ENCODE measurements around the gene FOXS1. TPM values are rescaled to one million over a fixed set of nuclear protein-coding genes. Genes with fewer than 3 reads are reported as not detected.
"Not testable (repeated sequence)": the region's sequence is repeated elsewhere in the genome, so short reads cannot be mapped to it uniquely, and the experiment has no call there.

Gene FOXS1
- total RNA-seq, 5 donors from 2014 or later (not counting 1 experiment from before 2014, with no cell fraction given), result not detected

- H3K36me3 ChIP-seq (ENCODE audit: control insufficient read depth in 2 of 2, extremely low read depth in 1 of 2, insufficient read depth in 1 of 2, low read length in 1 of 2); H3K9me3 Mint-ChIP-seq; H3K27ac ChIP-seq (ENCODE audit: low read length); H3K4me1 Mint-ChIP-seq; H3K4me3 Mint-ChIP-seq; H3K36me3 Mint-ChIP-seq; H3K4me1 ChIP-seq (ENCODE audit: control insufficient read depth in 1 of 2, extremely low read depth in 1 of 2, insufficient read depth in 2 of 2, low read length in 2 of 2); H3K4me3 ChIP-seq (ENCODE audit: control insufficient read depth in 1 of 2, extremely low read depth in 1 of 2, low read length in 1 of 2); H3K27ac Mint-ChIP-seq; H3K9me3 ChIP-seq; DNase-seq; H3K27me3 Mint-ChIP-seq; ATAC-seq (replicated peaks in 1 of 4); POLR2A ChIA-PET: not testable (repeated sequence)
- WGBS (ENCODE audit: insufficient coverage), result 98% methylated on average over 7 of the region's 11 CpGs
- H3K27me3 ChIP-seq (replicated peaks in 1 of 2; ENCODE audit: control insufficient read depth in 2 of 2, extremely low read depth in 1 of 2, insufficient read depth in 2 of 2, low read length in 1 of 2), result peaks cover 0 to 13% of the 10 kb centered on the region in 2 experiments
- CTCF ChIA-PET, result interaction anchor here in 1 of 2 donors (0.7 kb wide), 1 partner anchor 1133 kb away, joined by 13 read pairs; no protein-coding TSS in a partner anchor
Measured at GRCh38 chr20:31828016-31828415, 17.4 kb downstream of the FOXS1 start.

GRCh38 chr20:31827059-31827458 lies 18.3 kb downstream of the FOXS1 start:
- H3K27ac Mint-ChIP-seq, result no peak overlapping the region
- H3K36me3 Mint-ChIP-seq, result no peaks in the 10 kb centered on the region
- no peaks in the 10 kb centered on the region for H3K9me3 Mint-ChIP-seq
- Histone ChIP-seq H3K4me3 (ENCODE audit: control insufficient read depth in 1 of 2, extremely low read depth in 1 of 2, low read length in 1 of 2) (no peak overlapping the region), H3K27ac (ENCODE audit: low read length) (no peak overlapping the region), H3K27me3 (replicated peaks in 1 of 2; ENCODE audit: control insufficient read depth in 2 of 2, extremely low read depth in 1 of 2, insufficient read depth in 2 of 2, low read length in 1 of 2) (peaks cover 0 to 22% of the 10 kb centered on the region in 2 experiments), H3K36me3 (ENCODE audit: control insufficient read depth in 2 of 2, extremely low read depth in 1 of 2, insufficient read depth in 1 of 2, low read length in 1 of 2) (no peaks in the 10 kb centered on the region), H3K4me1 (ENCODE audit: control insufficient read depth in 1 of 2, extremely low read depth in 1 of 2, insufficient read depth in 2 of 2, low read length in 2 of 2) (peaks cover 0 to 10% of the 10 kb centered on the region in 2 experiments), H3K9me3 (no peaks in the 10 kb centered on the region)
- peaks cover 0 to 8% (median 2%) of the 10 kb centered on the region in 3 donors for H3K4me1 Mint-ChIP-seq
- DNase-seq (no peak), ATAC-seq (replicated peaks in 1 of 4) (no peak)
- H3K4me3 Mint-ChIP-seq, result no peak overlapping the region
- 40% methylated on average over 1 of the region's 2 CpGs for WGBS (ENCODE audit: insufficient coverage)
- ChIA-PET POLR2A (interaction anchor here in 1 of 2 donors (0.6 kb wide), 1 partner anchor 282 kb away, joined by 3 read pairs; the partner anchor contains the start of gene TM9SF4), CTCF (interaction anchor here in 1 of 2 donors (0.5 kb wide), 1 partner anchor 26 kb away, joined by 3 read pairs; no protein-coding TSS in a partner anchor)
- peaks cover 0 to 3% of the 10 kb centered on the region in 2 donors for H3K27me3 Mint-ChIP-seq

- ChIA-PET CTCF (no interaction called here), POLR2A (no interaction called here)
- H3K27me3 ChIP-seq (replicated peaks in 1 of 2; ENCODE audit: control insufficient read depth in 2 of 2, extremely low read depth in 1 of 2, insufficient read depth in 2 of 2, low read length in 1 of 2), result peaks cover 0 to 19% of the 10 kb centered on the region in 2 experiments
- 90% methylated on average over 5 of the region's 5 CpGs for WGBS (ENCODE audit: insufficient coverage)
- Mint-ChIP-seq H3K36me3 (no peaks in the 10 kb centered on the region), H3K9me3 (no peaks in the 10 kb centered on the region), H3K4me3 (no peak overlapping the region), H3K27me3 (peaks cover 0 to 5% of the 10 kb centered on the region in 2 donors), H3K27ac (no peak overlapping the region), H3K4me1 (peaks cover 0 to 8% (median 2%) of the 10 kb centered on the region in 3 donors)
- no peak overlapping the region for H3K27ac ChIP-seq (ENCODE audit: low read length)
- DNase-seq (no peak), ATAC-seq (replicated peaks in 1 of 4) (no peak)
- no peak overlapping the region for H3K4me3 ChIP-seq (ENCODE audit: control insufficient read depth in 1 of 2, extremely low read depth in 1 of 2, low read length in 1 of 2)
- H3K36me3 ChIP-seq (ENCODE audit: control insufficient read depth in 2 of 2, extremely low read depth in 1 of 2, insufficient read depth in 1 of 2, low read length in 1 of 2), result no peaks in the 10 kb centered on the region
- peaks cover 0 to 10% of the 10 kb centered on the region in 2 experiments for H3K4me1 ChIP-seq (ENCODE audit: control insufficient read depth in 1 of 2, extremely low read depth in 1 of 2, insufficient read depth in 2 of 2, low read length in 2 of 2)
- no peaks in the 10 kb centered on the region for H3K9me3 ChIP-seq
Measured at GRCh38 chr20:31826074-31826473, 19.3 kb downstream of the FOXS1 start.

GRCh38 chr20:31824554-31825313 lies 20.7 kb downstream of the FOXS1 start:
- no peaks in the 10 kb centered on the region for H3K36me3 Mint-ChIP-seq
- Histone ChIP-seq H3K4me1 (ENCODE audit: control insufficient read depth in 1 of 2, extremely low read depth in 1 of 2, insufficient read depth in 2 of 2, low read length in 2 of 2) (peaks cover 0 to 10% of the 10 kb centered on the region in 2 experiments), H3K27ac (ENCODE audit: low read length) (no peak overlapping the region), H3K4me3 (ENCODE audit: control insufficient read depth in 1 of 2, extremely low read depth in 1 of 2, low read length in 1 of 2) (no peak overlapping the region), H3K9me3 (no peaks in the 10 kb centered on the region), H3K36me3 (ENCODE audit: control insufficient read depth in 2 of 2, extremely low read depth in 1 of 2, insufficient read depth in 1 of 2, low read length in 1 of 2) (no peaks in the 10 kb centered on the region), H3K27me3 (replicated peaks in 1 of 2; ENCODE audit: control insufficient read depth in 2 of 2, extremely low read depth in 1 of 2, insufficient read depth in 2 of 2, low read length in 1 of 2) (peaks cover 0 to 18% of the 10 kb centered on the region in 2 experiments)
- H3K9me3 Mint-ChIP-seq, result no peaks in the 10 kb centered on the region
- no peak overlapping the region for H3K4me3 Mint-ChIP-seq
- DNase-seq (no peak), ATAC-seq (replicated peaks in 1 of 4) (no peak)
- H3K27me3 Mint-ChIP-seq, result peaks cover 0 to 5% of the 10 kb centered on the region in 2 donors
- peaks cover 0 to 8% (median 2%) of the 10 kb centered on the region in 3 donors for H3K4me1 Mint-ChIP-seq
- WGBS (ENCODE audit: insufficient coverage), result 79% methylated on average over 12 of the region's 14 CpGs
- ChIA-PET POLR2A (no interaction called here), CTCF (no interaction called here)
- H3K27ac Mint-ChIP-seq, result no peak overlapping the region

- Histone ChIP-seq H3K36me3 (ENCODE audit: control insufficient read depth in 2 of 2, extremely low read depth in 1 of 2, insufficient read depth in 1 of 2, low read length in 1 of 2) (no peaks in the 10 kb centered on the region), H3K27me3 (replicated peaks in 1 of 2; ENCODE audit: control insufficient read depth in 2 of 2, extremely low read depth in 1 of 2, insufficient read depth in 2 of 2, low read length in 1 of 2) (peaks cover 0 to 18% of the 10 kb centered on the region in 2 experiments), H3K4me3 (ENCODE audit: control insufficient read depth in 1 of 2, extremely low read depth in 1 of 2, low read length in 1 of 2) (no peak overlapping the region), H3K4me1 (ENCODE audit: control insufficient read depth in 1 of 2, extremely low read depth in 1 of 2, insufficient read depth in 2 of 2, low read length in 2 of 2) (peaks cover 0 to 10% of the 10 kb centered on the region in 2 experiments), H3K9me3 (no peaks in the 10 kb centered on the region), H3K27ac (ENCODE audit: low read length) (no peak overlapping the region)
- no peak overlapping the region for H3K27ac Mint-ChIP-seq
- POLR2A ChIA-PET, result no interaction called here
- ATAC-seq (replicated peaks in 1 of 4) (no peak), DNase-seq (no peak)
- peaks cover 0 to 5% of the 10 kb centered on the region in 2 donors for H3K27me3 Mint-ChIP-seq
- H3K4me1 Mint-ChIP-seq, result peaks cover 0 to 8% (median 2%) of the 10 kb centered on the region in 3 donors
- no peak overlapping the region for H3K4me3 Mint-ChIP-seq
- no peaks in the 10 kb centered on the region for H3K9me3 Mint-ChIP-seq
- WGBS (ENCODE audit: insufficient coverage), result no CpG with 5 or more reads among the region's 4 CpGs
- CTCF ChIA-PET, result interaction anchor here (1.1 to 1.5 kb wide), 2 partner anchors 15 kb away, joined by 3 to 4 read pairs; no protein-coding TSS in a partner anchor
- no peaks in the 10 kb centered on the region for H3K36me3 Mint-ChIP-seq
Measured at GRCh38 chr20:31824125-31824485, 21.3 kb downstream of the FOXS1 start.

GRCh38 chr20:31823360-31824124 lies 21.9 kb downstream of the FOXS1 start:
- Mint-ChIP-seq H3K9me3 (no peaks in the 10 kb centered on the region), H3K4me1 (peaks cover 0 to 8% (median 2%) of the 10 kb centered on the region in 3 donors), H3K36me3 (no peaks in the 10 kb centered on the region), H3K27ac (no peak overlapping the region), H3K27me3 (peaks cover 0 to 5% of the 10 kb centered on the region in 2 donors), H3K4me3 (peak overlapping the region in 1 of 3 donors; percentile 30)
- DNase-seq, result no peak
- no peak for ATAC-seq (replicated peaks in 1 of 4)
- Histone ChIP-seq H3K27me3 (replicated peaks in 1 of 2; ENCODE audit: control insufficient read depth in 2 of 2, extremely low read depth in 1 of 2, insufficient read depth in 2 of 2, low read length in 1 of 2) (peaks cover 0 to 18% of the 10 kb centered on the region in 2 experiments), H3K36me3 (ENCODE audit: control insufficient read depth in 2 of 2, extremely low read depth in 1 of 2, insufficient read depth in 1 of 2, low read length in 1 of 2) (no peaks in the 10 kb centered on the region), H3K4me3 (ENCODE audit: control insufficient read depth in 1 of 2, extremely low read depth in 1 of 2, low read length in 1 of 2) (no peak overlapping the region), H3K9me3 (no peaks in the 10 kb centered on the region), H3K27ac (ENCODE audit: low read length) (no peak overlapping the region), H3K4me1 (ENCODE audit: control insufficient read depth in 1 of 2, extremely low read depth in 1 of 2, insufficient read depth in 2 of 2, low read length in 2 of 2) (peaks cover 0 to 10% of the 10 kb centered on the region in 2 experiments)
- POLR2A ChIA-PET, result no interaction called here
- WGBS (ENCODE audit: insufficient coverage), result 69% methylated on average over 14 of the region's 14 CpGs
- CTCF ChIA-PET, result interaction anchor here (0.6 to 1.7 kb wide), 10 partner anchors 8 to 954 kb away, joined by 3 to 6 read pairs (median 3); partner anchors contain the start of gene PDRG1 (in 1 of the 2)
